ENCODE data around the gene MESP2. TPM values are rescaled to one million over a fixed set of nuclear protein-coding genes. Genes with fewer than 3 reads are reported as not detected.
A peak's percentile ranks its signal among the peaks of the same experiment; 100 is the strongest.
"Not testable (repeated sequence)": the region's sequence is repeated elsewhere in the genome, so short reads cannot be mapped to it uniquely, and the experiment has no call there.

The MESP2 gene
- total and polyA plus RNA-seq, 3 experiments from 2014 or later = not detected

DNA sequence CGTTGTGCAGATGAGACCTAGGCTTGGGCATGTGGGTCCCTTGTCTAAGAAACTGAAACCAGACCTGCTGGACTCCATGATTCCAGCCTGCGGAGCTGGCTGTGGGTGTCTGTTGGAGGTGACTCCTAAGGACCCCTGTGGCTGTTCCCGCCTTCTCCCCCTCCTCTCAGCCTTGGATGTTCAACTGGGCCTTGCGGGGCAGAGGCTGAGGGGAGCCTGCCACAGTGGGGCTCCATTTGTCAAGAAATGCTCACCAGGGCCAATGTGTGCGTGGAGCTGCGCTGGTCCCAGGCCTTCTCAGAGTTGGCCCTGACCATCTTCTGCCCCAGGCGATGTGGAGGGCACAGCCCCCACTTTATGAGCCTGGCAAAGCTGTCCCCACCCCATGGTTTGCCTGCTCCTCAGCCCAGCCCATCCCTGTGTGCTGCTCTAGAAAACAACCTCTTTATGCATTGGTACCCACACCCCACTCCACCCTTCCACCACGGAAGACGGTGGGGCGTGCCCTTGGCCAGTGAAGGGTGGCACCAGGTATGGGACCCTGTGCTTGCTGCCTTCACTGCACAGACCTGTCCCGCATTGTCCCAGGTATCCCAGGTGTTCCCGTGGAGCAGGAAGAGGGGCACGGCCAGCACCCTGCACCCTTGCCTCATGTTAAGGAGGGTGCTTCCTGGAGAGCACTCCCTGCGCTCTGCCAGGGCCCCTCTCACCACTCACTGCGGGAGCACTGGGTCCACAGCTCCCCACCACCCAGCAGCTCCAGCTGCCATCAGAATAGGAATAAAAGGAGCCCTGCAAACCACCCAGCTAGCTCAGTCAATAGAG, 7.9 kb downstream of the MESP2 start:
- ChIA-PET CTCF (no interaction called here), POLR2A (no interaction called here)
- no peak overlapping the region for H3K4me3 ChIP-seq (ENCODE audit: low read length)
- H3K4me1 ChIP-seq (ENCODE audit: insufficient read depth, low read length) = no peaks in the 10 kb centered on the region
- H3K27ac ChIP-seq (ENCODE audit: low read depth, low read length) = peak overlapping the region; percentile 33
- H3K4me1 Mint-ChIP-seq = no peaks in the 10 kb centered on the region
- H3K4me3 Mint-ChIP-seq = no peak overlapping the region
- no peak overlapping the region for H3K27ac Mint-ChIP-seq
- no peaks in the 10 kb centered on the region for H3K36me3 Mint-ChIP-seq
- H3K9me3 ChIP-seq (ENCODE audit: low read length) = no peaks in the 10 kb centered on the region
- peaks cover 0 to 11% (median 5%) of the 10 kb centered on the region in 5 donors for H3K9me3 Mint-ChIP-seq
- peaks cover 8% of the 10 kb centered on the region for H3K27me3 ChIP-seq (ENCODE audit: insufficient read depth, low read length, poor library complexity, severe bottlenecking)
- H3K27me3 Mint-ChIP-seq = peaks cover 18 to 32% of the 10 kb centered on the region in 2 donors
- no peaks in the 10 kb centered on the region for H3K36me3 ChIP-seq (ENCODE audit: insufficient read depth, low read length)
- DNase-seq = no peak

DNA sequence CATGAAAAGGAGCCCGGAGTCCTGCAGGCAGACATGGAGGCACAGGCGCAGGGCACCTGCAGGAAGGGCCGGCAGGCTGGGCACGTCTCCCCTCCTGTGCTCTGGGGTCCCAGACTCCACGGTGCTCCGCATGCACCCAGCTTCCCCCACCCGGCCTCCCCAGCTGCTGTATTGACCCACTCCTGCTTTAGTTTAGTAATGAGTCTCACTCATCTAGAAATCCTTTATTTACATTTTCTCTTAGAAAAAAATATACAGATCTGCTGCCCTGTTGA, 8.5 kb downstream of the MESP2 start:
- H3K27ac ChIP-seq (ENCODE audit: low read depth, low read length) = no peak overlapping the region
- H3K9me3 ChIP-seq (ENCODE audit: low read length) = no peaks in the 10 kb centered on the region
- peaks cover 8% of the 10 kb centered on the region for H3K27me3 ChIP-seq (ENCODE audit: insufficient read depth, low read length, poor library complexity, severe bottlenecking)
- Mint-ChIP-seq H3K27ac (no peak overlapping the region), H3K4me3 (no peak overlapping the region), H3K27me3 (peaks cover 19 to 32% of the 10 kb centered on the region in 2 donors), H3K9me3 (peaks cover 0 to 11% (median 6%) of the 10 kb centered on the region in 5 donors), H3K36me3 (no peaks in the 10 kb centered on the region), H3K4me1 (no peaks in the 10 kb centered on the region)
- no peak overlapping the region for H3K4me3 ChIP-seq (ENCODE audit: low read length)
- H3K4me1 ChIP-seq (ENCODE audit: insufficient read depth, low read length) = no peaks in the 10 kb centered on the region
- ChIA-PET POLR2A (no interaction called here), CTCF (no interaction called here)
- no peak for DNase-seq
- no peaks in the 10 kb centered on the region for H3K36me3 ChIP-seq (ENCODE audit: insufficient read depth, low read length)

DNA sequence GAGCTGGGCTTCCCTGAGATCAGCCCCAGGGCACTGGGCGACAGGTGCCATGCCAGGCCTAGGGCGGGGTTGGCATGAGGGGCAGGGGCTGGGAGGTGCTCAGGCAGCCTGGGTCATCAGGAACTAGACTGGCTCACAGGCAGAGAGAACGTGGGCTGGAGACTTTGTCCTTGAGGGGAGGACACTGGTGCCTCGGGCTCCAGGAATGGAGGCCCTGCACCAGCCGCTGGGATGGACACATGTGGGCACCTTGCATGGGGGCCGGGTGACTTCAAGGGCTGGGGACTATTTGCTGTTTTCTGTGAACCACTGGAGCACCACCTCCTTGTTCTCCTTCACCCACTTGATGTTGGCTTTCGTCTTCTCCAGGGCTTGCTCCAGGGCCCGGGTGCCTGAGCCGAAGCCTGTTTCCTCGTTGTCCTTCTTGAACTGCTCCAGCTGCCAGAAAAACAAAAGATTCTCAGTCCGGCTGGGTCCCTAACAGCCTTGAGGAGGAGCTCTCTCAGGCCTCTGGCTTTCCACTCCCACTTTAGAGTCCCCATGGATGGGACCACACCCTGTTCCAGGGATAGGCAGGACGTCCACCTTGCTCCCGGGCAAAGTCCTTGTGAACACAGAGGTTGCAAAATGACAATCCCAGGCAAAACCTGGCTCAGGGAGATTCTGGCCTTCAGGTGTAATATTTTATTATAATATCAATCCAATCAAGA, 9.1 kb downstream of the MESP2 start:
- Mint-ChIP-seq H3K4me3 (no peak overlapping the region), H3K27ac (no peak overlapping the region), H3K27me3 (peaks cover 20 to 34% of the 10 kb centered on the region in 2 donors), H3K36me3 (no peaks in the 10 kb centered on the region), H3K9me3 (peaks cover 0 to 11% (median 9%) of the 10 kb centered on the region in 5 donors), H3K4me1 (no peaks in the 10 kb centered on the region)
- no peaks in the 10 kb centered on the region for H3K9me3 ChIP-seq (ENCODE audit: low read length)
- H3K4me3 ChIP-seq (ENCODE audit: low read length) = no peak overlapping the region
- CTCF ChIA-PET = no interaction called here
- POLR2A ChIA-PET = no interaction called here
- H3K27ac ChIP-seq (ENCODE audit: low read depth, low read length) = no peak overlapping the region
- no peaks in the 10 kb centered on the region for H3K4me1 ChIP-seq (ENCODE audit: insufficient read depth, low read length)
- H3K27me3 ChIP-seq (ENCODE audit: insufficient read depth, low read length, poor library complexity, severe bottlenecking) = peaks cover 8% of the 10 kb centered on the region
- no peaks in the 10 kb centered on the region for H3K36me3 ChIP-seq (ENCODE audit: insufficient read depth, low read length)
- DNase-seq = no peak

DNA sequence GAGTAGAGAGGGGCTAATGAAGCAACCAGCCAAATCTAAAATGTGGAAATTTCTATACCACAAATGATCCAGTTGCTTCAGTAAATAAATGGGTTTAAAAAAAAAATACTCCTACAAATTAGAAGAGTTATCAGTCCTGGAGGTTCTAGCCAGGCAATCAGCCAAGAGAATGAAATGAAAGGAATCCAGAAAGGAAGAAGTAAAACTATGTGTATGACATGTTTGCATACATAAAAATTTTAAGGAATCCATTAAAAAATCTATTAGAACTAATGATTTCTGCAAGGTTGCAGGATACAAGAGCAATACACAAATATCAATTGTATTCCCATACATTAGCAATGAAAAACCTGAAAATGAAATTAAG, 9.6 kb downstream of the MESP2 start:
- POLR2A ChIA-PET = no interaction called here
- Histone ChIP-seq H3K27me3 (ENCODE audit: insufficient read depth, low read length, poor library complexity, severe bottlenecking) (peaks cover 4% of the 10 kb centered on the region), H3K27ac (ENCODE audit: low read depth, low read length) (no peak overlapping the region), H3K9me3 (ENCODE audit: low read length) (no peaks in the 10 kb centered on the region), H3K4me3 (ENCODE audit: low read length) (no peak overlapping the region), H3K4me1 (ENCODE audit: insufficient read depth, low read length) (no peaks in the 10 kb centered on the region), H3K36me3 (ENCODE audit: insufficient read depth, low read length) (no peaks in the 10 kb centered on the region)
- DNase-seq = no peak
- CTCF ChIA-PET = no interaction called here
- no peaks in the 10 kb centered on the region for H3K4me1 Mint-ChIP-seq
- H3K27me3 Mint-ChIP-seq = peaks cover 18 to 30% of the 10 kb centered on the region in 2 donors
- H3K4me3 Mint-ChIP-seq = no peak overlapping the region
- H3K9me3 Mint-ChIP-seq = peaks cover 0 to 11% (median 9%) of the 10 kb centered on the region in 5 donors
- H3K27ac Mint-ChIP-seq = no peak overlapping the region
- H3K36me3 Mint-ChIP-seq = no peaks in the 10 kb centered on the region

DNA sequence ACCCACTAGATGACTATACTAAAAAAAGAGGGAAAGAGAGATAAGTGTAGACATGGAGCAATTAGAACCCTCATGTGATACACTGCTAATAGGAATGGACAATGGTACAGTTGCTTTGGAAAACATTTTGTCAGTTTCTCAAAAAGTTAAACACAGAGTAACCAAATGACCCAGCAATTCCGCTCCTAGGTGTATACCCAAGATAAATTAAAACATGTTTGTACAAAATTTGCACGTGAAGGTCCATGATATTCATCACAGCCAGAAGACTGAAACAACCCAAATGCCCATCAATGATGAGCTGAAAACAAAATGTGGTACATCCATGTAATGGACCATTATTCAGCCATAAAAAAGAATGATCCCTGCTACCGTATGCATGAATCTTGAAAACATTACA, 11.8 kb downstream of the MESP2 start:
- H3K36me3 ChIP-seq (ENCODE audit: insufficient read depth, low read length) = no peaks in the 10 kb centered on the region
- H3K4me1 ChIP-seq (ENCODE audit: insufficient read depth, low read length) = no peaks in the 10 kb centered on the region
- H3K4me3 ChIP-seq (ENCODE audit: low read length) = no peak overlapping the region
- Mint-ChIP-seq H3K27ac (no peak overlapping the region), H3K4me3 (no peak overlapping the region), H3K27me3 (peaks cover 16 to 24% of the 10 kb centered on the region in 2 donors), H3K36me3 (no peaks in the 10 kb centered on the region), H3K9me3 (peaks cover 0 to 11% (median 9%) of the 10 kb centered on the region in 5 donors), H3K4me1 (no peaks in the 10 kb centered on the region)
- DNase-seq = no peak
- CTCF ChIA-PET = no interaction called here
- POLR2A ChIA-PET = no interaction called here
- no peaks in the 10 kb centered on the region for H3K27me3 ChIP-seq (ENCODE audit: insufficient read depth, low read length, poor library complexity, severe bottlenecking)
- H3K27ac ChIP-seq (ENCODE audit: low read depth, low read length) = no peak overlapping the region
- no peaks in the 10 kb centered on the region for H3K9me3 ChIP-seq (ENCODE audit: low read length)

DNA sequence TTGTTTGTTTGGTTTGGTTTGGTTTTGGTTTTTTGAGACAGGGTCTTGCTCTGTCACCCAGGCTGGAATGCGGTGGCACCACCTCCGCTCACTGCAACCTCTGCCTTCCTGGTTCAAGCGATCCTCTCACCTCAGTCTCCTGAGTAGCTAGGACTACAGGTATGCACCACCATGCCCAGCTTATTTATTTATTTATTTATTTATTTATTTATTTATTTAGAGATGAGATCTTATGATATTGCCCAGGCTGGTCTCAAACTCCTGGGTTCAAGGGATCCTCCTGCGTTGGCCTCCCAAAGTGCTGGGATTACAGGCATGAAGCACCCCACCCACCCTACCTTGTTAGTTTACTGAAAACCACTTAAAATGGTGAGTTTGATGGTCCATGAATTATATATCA, 12.5 kb downstream of the MESP2 start:
- Mint-ChIP-seq H3K27me3 (peaks cover 19 to 23% of the 10 kb centered on the region in 2 donors), H3K9me3 (peaks cover 0 to 11% (median 9%) of the 10 kb centered on the region in 5 donors)
- H3K27ac ChIP-seq (ENCODE audit: low read depth, low read length); H3K9me3 ChIP-seq (ENCODE audit: low read length); H3K36me3 Mint-ChIP-seq; H3K4me3 Mint-ChIP-seq; H3K4me1 ChIP-seq (ENCODE audit: insufficient read depth, low read length); H3K27ac Mint-ChIP-seq; H3K4me1 Mint-ChIP-seq; POLR2A ChIA-PET; H3K36me3 ChIP-seq (ENCODE audit: insufficient read depth, low read length); DNase-seq; H3K27me3 ChIP-seq (ENCODE audit: insufficient read depth, low read length, poor library complexity, severe bottlenecking); H3K4me3 ChIP-seq (ENCODE audit: low read length); CTCF ChIA-PET: not testable (repeated sequence)

DNA sequence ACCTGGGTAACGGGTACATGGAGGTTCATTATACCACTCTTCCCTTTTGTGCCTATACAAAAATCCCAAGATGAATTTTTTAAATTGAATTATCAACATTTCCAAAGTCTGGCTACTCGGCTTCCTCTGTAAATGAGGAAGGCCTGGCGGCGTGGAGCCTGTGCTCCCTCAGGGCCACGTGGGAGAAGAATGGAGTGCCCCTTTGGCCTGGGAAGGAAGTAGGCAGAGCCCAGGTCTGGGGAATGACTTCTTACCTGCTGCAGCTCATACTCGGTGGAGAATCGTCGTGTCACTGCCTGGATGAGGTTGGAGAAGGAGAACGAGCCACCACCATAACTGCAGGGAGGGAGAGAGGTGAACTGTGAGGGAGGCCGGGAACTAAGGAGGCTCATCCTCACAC, 14.1 kb downstream of the MESP2 start:
- Mint-ChIP-seq H3K4me3 (no peak overlapping the region), H3K27me3 (peaks cover 19 to 23% of the 10 kb centered on the region in 2 donors), H3K36me3 (peaks cover 0 to 3% (median 0%) of the 10 kb centered on the region in 3 donors), H3K4me1 (no peaks in the 10 kb centered on the region), H3K27ac (no peak overlapping the region), H3K9me3 (peaks cover 3 to 11% (median 9%) of the 10 kb centered on the region in 5 donors)
- ChIA-PET CTCF (no interaction called here), POLR2A (no interaction called here)
- Histone ChIP-seq H3K4me3 (ENCODE audit: low read length) (no peak overlapping the region), H3K27ac (ENCODE audit: low read depth, low read length) (no peak overlapping the region), H3K27me3 (ENCODE audit: insufficient read depth, low read length, poor library complexity, severe bottlenecking) (no peaks in the 10 kb centered on the region), H3K36me3 (ENCODE audit: insufficient read depth, low read length) (no peaks in the 10 kb centered on the region), H3K9me3 (ENCODE audit: low read length) (no peaks in the 10 kb centered on the region), H3K4me1 (ENCODE audit: insufficient read depth, low read length) (no peaks in the 10 kb centered on the region)
- DNase-seq = no peak

DNA sequence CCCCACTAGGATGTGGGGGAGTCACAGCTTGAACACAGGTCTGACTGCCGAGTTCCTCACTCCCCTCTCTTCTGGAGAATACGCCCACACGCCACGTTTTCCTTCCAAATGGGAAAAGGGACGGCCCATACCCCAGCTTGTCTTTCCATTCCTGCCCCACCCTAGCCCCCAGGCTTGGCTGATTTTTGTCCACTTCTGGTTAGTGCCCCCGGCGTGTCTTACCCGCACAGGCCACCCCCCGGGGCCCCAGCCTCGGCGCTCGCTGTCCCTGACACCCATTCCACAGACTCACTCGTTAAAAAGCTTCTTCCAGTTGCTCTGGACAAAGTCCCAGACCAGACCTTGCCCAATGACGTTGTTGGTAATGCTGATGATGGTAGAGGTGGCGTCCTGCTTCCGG, 14.5 kb downstream of the MESP2 start:
- no peak overlapping the region for H3K4me3 ChIP-seq (ENCODE audit: low read length)
- DNase-seq = no peak
- H3K27ac Mint-ChIP-seq = no peak overlapping the region
- POLR2A ChIA-PET = no interaction called here
- H3K27ac ChIP-seq (ENCODE audit: low read depth, low read length) = no peak overlapping the region
- no peaks in the 10 kb centered on the region for H3K36me3 ChIP-seq (ENCODE audit: insufficient read depth, low read length)
- peaks cover 0 to 5% (median 0%) of the 10 kb centered on the region in 3 donors for H3K36me3 Mint-ChIP-seq
- CTCF ChIA-PET = no interaction called here
- H3K27me3 Mint-ChIP-seq = peaks cover 19 to 21% of the 10 kb centered on the region in 2 donors
- H3K4me3 Mint-ChIP-seq = no peak overlapping the region
- H3K9me3 ChIP-seq (ENCODE audit: low read length) = no peaks in the 10 kb centered on the region
- H3K4me1 Mint-ChIP-seq = no peaks in the 10 kb centered on the region
- H3K27me3 ChIP-seq (ENCODE audit: insufficient read depth, low read length, poor library complexity, severe bottlenecking) = no peaks in the 10 kb centered on the region
- peaks cover 7 to 12% (median 10%) of the 10 kb centered on the region in 5 donors for H3K9me3 Mint-ChIP-seq
- no peaks in the 10 kb centered on the region for H3K4me1 ChIP-seq (ENCODE audit: insufficient read depth, low read length)

All from CD8-positive, alpha-beta memory T cell (primary cell).